ENCODE results near the gene PEF1.

PEF1 gene

DNA sequence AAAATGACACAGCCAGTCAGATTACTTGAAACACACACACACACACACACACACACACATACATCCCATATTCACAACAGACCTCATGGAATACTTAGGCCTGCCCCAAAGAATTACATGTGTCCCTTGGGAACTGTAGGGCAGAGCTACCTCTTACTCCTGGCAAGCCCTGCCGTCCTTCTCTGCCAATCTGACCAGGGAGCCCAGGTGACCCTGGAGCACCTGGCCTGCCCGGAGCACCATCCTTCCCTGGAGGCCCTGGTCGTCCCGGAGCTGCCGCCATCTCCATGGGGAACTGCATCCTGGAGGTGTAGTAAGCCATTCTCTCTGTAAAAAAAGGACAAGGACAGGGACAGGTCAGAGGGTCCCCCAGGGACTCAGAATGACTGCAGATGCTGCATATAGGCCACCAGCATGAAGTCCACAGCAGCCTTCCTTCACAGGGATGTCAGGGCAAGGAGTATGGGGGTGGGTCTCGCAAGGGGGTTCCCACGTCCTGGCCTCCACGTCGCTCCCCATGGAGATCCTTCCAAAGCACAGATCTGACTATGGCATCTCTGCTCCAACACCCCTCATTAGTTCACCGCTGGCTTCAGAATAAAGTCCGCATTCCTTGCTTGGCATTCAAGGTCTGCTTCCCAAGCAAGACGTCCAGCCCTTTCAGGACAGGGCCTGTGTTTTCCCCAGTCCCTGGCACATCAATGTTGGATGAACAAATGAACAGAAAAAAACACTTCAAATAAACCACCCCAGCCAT, 9.2 kb upstream of the PEF1 start:
- no peak for DNase-seq (ENCODE audit: low read depth)

DNA sequence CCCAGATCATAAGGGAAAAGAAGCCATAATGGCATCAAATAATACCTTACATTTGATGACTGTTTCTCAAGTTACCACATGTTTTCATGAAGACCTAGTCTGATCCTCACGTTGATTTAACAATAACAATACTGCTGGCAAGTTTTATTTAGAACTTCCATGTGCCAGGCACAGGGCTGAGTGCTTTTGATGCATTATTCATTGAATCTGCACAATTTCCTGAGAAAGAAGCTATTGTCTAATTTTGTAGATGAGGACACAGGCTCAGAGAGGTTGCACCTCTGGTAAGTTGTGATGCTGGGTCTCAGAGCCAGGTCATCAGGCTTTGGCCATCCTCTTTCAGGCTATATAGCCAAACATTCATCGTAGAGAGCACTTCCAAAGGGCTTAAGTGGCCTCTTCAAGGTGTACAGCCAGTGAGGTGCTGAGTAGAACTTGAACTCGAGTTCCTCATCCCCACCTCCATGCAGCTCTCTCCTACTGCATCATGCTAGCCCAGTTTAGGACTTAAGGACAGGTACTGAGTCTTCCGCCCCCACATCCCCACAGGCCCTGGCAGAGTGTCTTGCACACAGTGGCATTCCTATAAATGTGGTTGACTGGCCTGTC, 8.3 kb upstream of the PEF1 start:
- DNase-seq (ENCODE audit: low read depth): no peak

DNA sequence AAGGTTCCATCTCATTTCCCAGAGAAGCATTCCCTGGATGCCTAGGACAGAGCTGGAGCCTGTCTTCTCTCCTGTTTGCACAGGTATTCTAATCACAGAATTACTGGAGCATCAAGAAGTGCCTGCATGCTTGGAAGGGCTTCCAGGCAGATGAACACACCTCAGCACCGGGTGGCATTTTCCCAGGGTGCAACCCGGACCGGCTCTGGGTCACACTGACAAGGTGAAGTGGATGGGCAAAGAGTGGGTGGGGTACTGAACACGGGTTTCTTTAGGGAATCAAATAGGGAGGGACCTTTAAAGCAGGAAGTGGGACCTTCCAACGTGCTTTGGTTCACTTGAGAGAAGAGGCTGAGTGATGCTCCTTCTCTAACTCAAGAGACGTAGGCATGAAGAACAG, 7.1 kb upstream of the PEF1 start:
- no peak for DNase-seq (ENCODE audit: low read depth)

DNA sequence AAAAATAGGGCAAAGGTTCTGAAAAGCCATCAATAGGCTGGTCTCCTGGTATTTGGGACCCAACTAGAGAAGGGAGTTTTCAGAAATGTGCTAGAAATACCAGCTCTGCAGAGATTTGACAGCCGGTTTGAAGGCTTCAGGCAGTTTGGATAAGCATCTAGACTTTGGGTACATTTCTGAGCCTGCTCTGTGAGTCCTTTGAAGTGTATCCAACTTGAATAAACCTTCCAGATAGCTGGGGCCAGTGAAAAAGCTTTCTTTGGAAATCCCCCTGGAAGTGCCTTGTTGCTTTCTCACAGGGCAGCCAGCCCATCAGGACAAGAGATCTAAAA, 6.4 kb upstream of the PEF1 start:
- DNase-seq (ENCODE audit: low read depth): no peak

DNA sequence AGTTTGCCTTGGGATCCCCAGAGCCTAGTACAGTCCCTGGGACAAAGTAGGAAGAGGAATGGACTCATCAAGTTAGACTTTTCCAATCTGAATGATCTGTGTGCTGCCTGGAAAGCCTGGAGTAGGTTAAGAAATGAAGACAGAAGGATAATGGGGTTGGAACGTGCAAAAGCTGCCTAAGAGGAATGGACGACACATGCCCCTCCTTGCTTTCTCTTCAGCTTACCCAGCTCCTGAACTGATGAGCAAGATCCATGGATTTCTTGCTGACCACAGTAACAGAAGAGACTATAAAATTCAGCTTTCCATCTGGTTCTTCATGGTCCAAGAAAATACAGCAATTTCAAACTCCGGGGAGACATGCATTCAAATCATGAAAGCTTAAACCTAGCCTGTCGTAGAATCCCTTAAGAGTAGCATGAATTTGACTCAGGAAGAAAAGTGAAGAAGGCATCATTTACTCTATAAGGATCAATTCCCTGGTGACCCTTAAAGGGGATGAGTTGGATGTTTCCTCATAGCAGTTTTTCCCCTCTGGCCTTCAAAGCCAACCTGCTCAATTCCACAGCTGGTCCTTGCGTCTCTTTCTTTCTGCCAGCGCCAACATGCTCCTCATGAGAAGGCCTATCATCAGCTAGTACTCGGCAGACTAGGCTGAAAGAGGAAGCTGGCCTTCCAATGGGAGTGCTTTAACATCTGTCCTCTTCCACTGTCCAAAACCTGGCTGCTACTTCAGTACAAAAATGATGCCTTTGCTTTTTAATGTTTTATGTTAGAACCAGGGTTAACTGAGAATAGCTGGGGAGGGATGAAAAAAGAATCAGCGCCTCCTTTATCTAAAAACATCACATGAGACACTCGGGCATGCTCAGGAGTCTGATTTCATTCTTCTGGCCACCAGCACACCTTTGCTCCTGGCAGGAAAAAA, 5.7 kb upstream of the PEF1 start:
- DNase-seq (ENCODE audit: low read depth): no peak

DNA sequence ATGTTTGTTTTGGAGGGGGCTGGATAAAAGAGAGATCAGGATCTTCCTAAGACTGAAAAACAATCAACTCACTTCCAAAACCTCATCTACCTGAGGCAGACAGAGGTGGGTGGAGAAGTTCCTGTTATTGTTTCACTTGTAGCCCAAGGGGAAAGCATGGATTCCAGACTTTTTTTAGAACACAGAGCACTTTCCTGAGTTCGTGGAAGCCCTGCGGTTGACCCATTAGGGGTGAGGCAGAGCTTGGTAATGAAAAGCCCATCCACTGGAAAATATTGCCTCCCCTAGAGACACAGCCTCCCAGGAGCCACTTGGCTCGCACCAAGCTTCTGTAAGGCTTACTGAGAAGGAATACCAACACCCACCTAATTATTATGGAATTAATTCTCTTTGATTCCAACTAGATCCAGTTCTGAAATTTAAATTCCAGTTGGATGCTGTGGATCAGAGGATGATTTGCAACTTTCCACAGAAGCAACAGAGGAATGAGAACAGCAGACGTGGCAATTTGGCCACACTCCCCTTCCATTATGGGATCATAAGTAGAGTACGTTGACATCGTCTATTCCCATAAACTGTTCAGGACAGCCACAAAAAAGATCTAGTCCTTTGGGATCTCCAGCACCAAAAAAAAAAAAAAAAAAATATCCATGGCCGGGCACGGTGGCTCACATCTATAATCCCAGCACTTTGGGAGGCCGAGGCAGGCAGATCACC, 4.1 kb upstream of the PEF1 start:
- DNase-seq (ENCODE audit: low read depth): no peak

DNA sequence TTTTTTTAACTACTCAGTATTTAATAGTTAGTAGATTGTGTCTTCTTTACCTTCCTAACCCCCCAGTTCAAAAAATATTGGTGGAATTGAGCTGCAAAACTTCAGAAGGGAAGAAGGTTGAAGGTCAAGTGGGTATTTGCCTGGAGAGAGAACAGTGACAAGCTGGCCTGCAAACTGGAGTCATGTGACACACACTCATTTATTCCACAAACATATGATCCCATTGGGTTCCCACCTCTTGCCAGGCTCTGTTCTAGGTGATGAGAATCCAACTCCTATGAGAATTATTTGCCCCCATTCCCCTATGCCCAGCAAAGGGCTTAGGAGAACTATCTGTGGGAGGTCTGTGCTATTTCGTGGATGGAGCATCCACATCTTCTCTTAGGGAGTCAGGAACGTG, 3.5 kb upstream of the PEF1 start:
- DNase-seq (ENCODE audit: low read depth): no peak

DNA sequence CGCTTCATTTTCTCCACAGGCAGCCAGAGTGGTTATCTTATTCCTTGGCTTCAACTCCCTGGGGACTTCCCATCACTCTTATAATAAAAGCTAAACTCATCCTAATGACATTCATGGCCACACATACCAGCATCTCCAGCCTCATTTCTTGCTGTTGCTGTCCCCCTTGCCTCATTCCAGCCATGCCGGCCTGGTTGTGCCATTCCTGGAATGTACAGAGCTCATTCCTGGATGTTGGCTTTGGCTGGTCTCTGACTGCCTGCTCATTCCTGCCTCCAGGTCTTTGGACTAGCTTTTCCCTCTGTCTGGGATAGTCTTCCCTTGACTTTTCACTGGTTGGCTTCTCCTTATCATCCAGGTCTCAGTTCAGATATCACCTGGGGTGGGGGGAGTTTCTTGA, 2.4 kb upstream of the PEF1 start:
- peak; percentile 51 for DNase-seq (ENCODE audit: low read depth)

DNA sequence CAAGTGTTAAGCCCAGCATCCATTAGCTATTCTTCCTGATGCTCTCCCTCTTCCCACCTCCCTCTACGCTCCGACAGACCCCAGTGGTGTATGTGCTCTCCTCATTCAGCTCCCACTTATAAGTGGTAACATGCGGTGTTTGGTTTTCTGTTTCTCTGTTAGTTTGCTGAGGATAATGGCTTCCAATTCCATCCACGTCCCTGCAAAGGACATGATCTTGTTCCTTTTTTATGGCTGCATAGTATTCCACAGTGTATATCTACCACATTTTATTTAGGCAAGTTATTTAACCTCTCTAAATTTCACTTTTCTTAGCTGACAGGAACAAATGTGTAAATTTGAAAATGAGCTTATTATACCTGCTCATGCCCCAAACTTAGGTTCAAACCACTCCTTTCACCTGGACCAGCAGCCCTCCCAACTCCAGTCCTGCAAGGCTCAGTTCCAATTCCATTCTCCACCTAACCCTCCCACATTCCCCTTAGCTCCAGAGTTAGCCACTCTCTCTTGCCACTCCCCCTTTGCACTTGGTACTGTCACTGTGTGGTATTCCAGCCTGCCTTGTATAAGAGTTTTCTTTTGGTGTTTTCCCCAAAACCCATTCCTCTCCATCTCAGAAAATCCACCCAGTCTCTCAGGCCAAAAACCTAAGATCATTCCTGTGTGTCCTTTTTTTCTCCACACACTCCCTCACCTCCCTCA, 1.7 kb upstream of the PEF1 start:
- DNase-seq (ENCODE audit: low read depth): no peak

DNA sequence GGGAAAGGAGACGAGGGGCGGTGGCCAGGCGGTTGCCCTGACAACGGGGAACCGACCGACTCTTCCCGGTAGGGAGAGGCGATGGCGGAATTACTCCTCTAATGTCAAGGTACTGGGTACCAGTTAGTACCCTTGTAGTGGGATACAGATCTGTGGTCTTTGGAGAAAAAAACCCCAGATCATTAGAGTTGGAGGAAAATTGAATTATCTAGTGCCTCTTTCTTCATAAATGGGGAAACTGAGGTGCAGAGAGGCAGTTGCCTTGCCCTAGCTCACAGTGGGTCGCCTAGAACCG, 545 bp upstream of the PEF1 start:
- DNase-seq (ENCODE audit: low read depth): no peak

DNA sequence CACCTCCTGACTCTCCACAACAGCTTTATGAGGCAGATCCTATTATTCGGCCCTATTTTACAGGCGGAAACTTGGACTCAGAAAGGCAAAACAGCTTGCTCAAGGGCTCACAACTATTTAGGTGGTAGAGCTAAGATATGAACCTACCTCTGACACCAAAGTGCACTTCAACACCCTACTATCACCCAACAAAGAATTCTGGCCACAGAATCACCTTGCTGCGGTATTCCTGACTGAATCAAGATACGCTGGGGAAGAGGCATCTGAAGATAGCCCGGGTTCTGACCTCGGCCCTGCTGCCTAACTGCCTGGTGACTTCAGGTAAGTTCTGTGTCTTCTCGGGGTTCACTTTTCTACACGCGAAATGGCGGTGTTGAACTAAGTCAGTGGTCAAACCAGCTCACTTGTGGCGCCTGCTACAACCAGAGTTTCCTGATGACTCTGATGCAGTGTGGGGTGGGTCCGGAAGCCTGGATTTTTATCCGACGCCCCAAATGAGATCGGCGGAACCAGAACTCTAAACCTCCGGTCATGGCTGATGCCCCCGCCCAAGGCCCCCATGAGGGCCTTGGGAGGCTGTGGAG, 608 bp downstream of the PEF1 start:
- DNase-seq (ENCODE audit: low read depth): no peak

DNA sequence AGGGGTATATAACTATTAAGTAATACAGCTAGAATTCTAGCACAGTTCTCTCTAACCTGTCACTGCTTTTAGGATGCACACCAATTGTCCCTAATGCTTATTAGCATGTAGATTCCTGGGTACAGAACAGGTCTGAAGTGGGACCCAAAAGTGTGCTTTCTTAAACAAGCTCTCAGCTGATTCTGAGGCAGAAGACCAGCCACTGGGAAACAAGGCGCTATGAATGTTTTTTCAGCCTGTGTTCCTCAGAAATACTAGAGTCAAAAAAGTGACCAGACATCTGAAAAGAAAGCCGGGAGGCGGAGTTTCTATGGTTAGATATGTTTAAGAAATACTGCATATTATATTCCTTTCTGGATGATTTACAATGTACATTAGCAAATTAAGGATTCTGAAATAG, 1.8 kb downstream of the PEF1 start:
- no peak for DNase-seq (ENCODE audit: low read depth)

DNA sequence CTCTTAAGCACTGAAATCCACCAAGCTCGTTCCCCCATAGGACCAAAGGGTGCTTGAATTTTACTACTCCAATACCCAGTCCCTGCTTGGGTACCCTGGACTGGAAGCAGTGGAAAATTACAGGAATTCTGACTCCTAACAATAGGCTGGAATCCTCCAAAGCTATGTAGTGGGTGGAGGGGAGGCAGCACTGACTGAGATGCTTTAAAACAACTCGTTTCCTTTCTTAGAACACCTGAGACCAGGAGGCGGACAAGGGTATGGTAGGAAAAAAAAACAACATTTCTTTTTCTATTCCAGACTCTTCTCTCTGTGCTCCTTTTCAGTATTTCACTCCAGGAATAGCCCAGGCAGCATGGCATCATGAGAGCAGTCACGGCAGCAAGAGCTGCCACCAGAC, 2.3 kb downstream of the PEF1 start:
- DNase-seq (ENCODE audit: low read depth): no peak

DNA sequence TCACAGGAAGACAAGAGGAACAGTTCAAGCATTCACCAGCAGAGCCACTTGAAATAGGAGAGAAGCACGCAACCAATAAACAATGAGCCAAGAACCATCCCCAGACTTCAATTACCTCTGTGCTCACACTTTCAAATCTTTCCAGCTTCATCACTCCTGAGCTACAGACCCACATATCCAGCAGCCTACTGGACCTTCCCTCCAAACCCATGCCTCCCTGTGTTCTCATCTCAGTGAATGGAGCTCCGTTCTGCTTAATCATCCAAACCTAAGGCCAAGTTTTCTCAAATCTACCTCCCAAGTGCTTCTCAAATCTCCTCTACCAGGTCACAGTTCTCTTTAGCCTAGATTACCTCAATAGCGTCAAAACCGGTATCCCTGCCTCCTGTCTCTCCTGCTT, 3.7 kb downstream of the PEF1 start:
- no peak for DNase-seq (ENCODE audit: low read depth)

DNA sequence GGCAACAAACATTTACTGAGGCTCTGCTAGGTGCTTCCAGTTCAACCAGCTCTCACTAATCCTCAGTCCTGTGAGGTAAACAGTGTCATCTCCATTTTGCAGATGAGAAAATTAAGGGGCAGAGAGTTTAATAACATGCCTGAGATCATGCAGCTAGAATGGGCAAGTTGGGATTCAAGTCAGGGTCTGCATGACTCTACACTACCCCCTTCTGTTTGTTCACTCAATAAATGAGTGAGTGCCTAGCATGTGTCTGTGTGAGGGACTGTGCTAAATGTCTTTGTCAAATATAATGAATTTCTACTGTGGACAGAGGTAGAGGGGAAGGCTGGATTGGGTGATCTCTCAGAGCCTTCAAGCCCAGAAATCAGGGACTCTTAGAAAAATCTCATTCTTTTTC, 4.5 kb downstream of the PEF1 start:
- DNase-seq (ENCODE audit: low read depth): no peak

DNA sequence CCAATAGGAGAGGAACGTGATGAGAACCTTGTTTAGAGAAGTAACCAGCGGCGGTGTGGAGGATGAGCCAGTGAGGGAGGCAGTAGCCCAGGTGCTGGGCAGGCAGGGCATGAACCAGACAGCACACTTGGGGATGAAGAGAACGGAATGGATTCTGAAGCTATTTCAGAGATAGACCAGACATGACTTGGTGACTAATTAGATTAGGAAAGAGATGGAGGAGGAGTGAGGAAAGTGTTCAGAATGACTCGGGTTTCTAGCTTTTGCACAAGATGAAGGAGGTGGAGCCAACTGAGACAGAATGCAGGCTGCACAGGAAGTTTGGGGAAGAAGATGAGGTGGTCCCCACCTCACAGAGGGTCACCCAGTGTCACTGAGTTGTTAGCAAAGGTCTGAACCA, 5.1 kb downstream of the PEF1 start:
- peak; percentile 56 for DNase-seq (ENCODE audit: low read depth)

DNA sequence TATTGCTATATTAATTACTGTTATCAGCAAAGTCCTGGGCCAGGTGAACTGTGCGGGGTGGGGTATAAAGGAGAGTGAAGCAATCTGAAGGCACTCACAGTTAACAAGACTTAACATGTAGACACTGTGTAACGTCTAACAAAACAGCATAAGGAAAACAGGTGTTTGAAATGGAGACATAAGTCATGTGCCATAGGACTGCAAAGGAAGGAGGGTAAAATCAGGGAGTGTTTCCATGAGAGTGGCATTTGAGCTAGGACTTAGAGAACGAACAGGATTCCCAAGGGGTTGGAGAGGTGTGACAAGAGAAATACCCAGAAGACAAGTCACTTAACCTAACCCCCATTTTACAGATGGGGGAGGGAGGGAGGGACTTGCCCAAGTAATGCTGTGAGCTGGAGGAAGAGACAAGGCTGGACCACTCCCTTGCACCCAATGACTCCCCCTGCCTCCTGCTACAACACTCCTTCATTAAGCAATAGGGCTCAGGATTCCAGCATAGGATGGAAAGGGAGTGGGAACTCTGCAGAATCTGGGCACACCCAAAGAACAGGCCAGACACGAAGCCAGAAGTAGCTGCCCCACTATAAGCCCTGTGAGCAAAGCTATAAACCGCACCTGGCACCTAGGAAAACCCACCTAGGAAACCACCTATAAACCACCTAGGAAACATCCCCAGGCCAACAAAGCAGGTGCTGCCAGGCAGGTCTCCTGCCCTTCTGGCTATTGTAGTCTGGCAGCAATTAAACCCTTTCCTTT, 6.6 kb downstream of the PEF1 start:
- no peak for DNase-seq (ENCODE audit: low read depth)

DNA sequence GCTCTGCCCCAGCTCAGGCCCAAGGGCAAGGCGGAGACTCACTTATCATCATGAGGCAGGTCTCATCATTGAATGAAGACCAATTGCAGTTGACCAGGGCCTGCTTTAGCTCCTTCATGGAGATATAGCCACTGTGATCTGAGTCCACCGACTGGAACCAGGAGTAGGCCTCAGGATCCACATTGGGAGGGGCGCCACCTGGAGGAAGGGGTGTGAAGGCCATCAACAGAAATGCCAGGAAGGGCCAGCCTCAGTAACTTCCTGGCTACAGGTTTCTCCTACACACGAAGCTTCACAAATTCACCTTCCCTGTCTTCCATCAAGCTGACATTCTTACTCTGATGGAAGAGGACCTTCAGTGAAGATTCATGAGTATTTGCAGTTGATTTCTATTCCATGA, 11.6 kb downstream of the PEF1 start:
- no peak for DNase-seq (ENCODE audit: low read depth)

DNA sequence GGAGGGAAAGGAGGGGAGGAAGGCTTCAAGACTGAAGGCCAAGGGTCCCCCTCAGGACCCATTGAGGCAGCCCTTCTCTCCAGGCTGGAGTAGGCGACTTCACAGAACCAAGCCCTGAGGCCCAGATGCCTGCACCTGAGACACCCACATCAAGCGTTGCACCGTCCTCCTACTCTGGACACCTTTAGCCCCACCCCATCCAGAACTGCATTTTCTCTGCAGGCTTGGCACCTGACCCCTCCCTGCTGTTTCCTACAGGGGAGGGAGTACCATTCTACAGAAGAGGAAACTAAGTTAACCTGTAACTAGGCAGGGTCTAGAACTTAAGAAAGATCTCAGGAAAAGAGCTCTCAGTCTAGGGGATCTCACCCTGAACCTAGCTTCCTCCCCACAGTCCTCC, 12.0 kb downstream of the PEF1 start:
- no peak for DNase-seq (ENCODE audit: low read depth)

DNA sequence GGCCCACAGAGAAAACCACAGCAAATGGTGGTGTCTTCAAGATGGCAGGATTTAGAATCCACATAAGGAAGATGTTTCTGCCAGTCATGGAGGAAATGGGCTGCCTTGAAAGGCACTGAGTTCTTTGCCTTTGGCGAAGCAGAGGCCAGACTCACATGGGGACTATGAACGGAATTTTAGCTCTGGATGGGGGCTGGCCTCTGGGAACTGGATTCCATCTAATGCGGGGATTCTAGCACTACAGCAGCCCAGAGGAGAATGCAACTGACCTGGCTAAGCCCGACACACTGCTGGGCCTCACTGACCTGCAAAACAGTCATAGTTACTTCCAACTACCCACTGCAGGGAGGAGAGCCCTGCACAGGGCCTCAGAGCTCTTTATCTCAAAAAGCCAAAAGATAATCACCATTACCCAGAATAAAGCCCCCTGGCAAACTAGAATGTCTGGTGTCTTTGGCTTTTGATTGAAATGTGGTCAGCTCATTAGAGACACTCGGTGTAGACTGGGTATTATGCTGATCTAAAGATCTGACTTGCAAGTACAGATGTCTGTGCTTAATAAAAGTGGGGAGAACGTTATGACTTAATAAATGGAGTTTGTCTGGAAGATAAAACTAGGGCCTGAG, 15.6 kb downstream of the PEF1 start:
- no peak for DNase-seq (ENCODE audit: low read depth)
